Fibroblast of lung (primary cell): ENCODE measurements around the gene IKZF2. TPM values are rescaled to one million over a fixed set of nuclear protein-coding genes. Genes with fewer than 3 reads are reported as not detected.

ENCODE experiments used
- DNase-seq, 2 donors: peaks; one replicate each; pipeline versions ENCODE4 v3.0.0 to v3.0.0-alpha.2; 2010; ENCODE audit warnings: low read depth in 2 of 2
- H2AFZ ChIP-seq: 2 replicates; pipeline ENCODE4 v1.5.1; 2012; ENCODE audit warnings: low read length, control low read depth, inconsistent platforms
- H3K27ac ChIP-seq: 2 replicates; pipeline ENCODE4 v1.5.1; 2011; ENCODE audit warnings: low read length, control low read depth; ENCODE audit not compliant: insufficient read depth
- H3K27me3 ChIP-seq: 2 replicates; pipeline ENCODE4 v1.5.1; 2011; ENCODE audit warnings: mild to moderate bottlenecking, low read length; ENCODE audit not compliant: control insufficient read depth, insufficient read depth
- H3K36me3 ChIP-seq: 2 replicates; pipeline ENCODE4 v1.5.1; 2011; ENCODE audit warnings: low read length; ENCODE audit not compliant: control insufficient read depth, insufficient read depth
- H3K4me1 ChIP-seq: 2 replicates; pipeline ENCODE4 v1.5.1; 2011; ENCODE audit warnings: low read length; ENCODE audit not compliant: control insufficient read depth, insufficient read depth; ENCODE audit errors: extremely low read depth
- H3K4me2 ChIP-seq: 2 replicates; pipeline ENCODE4 v1.5.1; 2011; ENCODE audit warnings: low read length, control low read depth; ENCODE audit not compliant: insufficient read depth; ENCODE audit errors: extremely low read depth
- H3K4me3 ChIP-seq, 4 experiments: fragments of 200-600 bp in 1 of 4; sonication (generic) in 1 of 4; replicated peaks in 1 of 4; 2 replicates each; pipeline ENCODE4 v1.5.1; 2011 to 2016; ENCODE audit warnings: low read length in 4 of 4, low read depth in 3 of 4, mild to moderate bottlenecking in 3 of 4, control low read depth in 2 of 4, inconsistent platforms in 1 of 4, mixed read lengths in 1 of 4; ENCODE audit not compliant: insufficient read depth in 1 of 4; ENCODE audit errors: control extremely low read depth in 1 of 4
- H3K79me2 ChIP-seq: 2 replicates; pipeline ENCODE4 v1.5.1; 2012; ENCODE audit warnings: mild to moderate bottlenecking, low read length, inconsistent platforms; ENCODE audit not compliant: control insufficient read depth, insufficient read depth
- H3K9ac ChIP-seq: 2 replicates; pipeline ENCODE4 v1.5.1; 2011; ENCODE audit warnings: mild to moderate bottlenecking, low read length, control low read depth; ENCODE audit not compliant: insufficient read depth
- H3K9me3 ChIP-seq: 2 replicates; pipeline ENCODE4 v1.5.1; 2012; ENCODE audit warnings: low read depth, low read length; ENCODE audit not compliant: control insufficient read depth, insufficient read depth
- H4K20me1 ChIP-seq: 2 replicates; pipeline ENCODE4 v1.5.1; 2011; ENCODE audit warnings: low read length; ENCODE audit not compliant: control insufficient read depth, insufficient read depth; ENCODE audit errors: extremely low read depth
- CTCF ChIP-seq, 2 donors: IDR thresholded peaks in 1 of 2; conservative IDR thresholded peaks in 1 of 2; 1 replicate in 1 of 2; 2 replicates in 1 of 2; pipeline ENCODE4 v1.5.1; 2011 to 2012; ENCODE audit warnings: low read length in 2 of 2, control low read depth in 1 of 2, inconsistent platforms in 1 of 2, low read depth in 1 of 2, mild to moderate bottlenecking in 1 of 2
- EZH2 ChIP-seq: IDR thresholded peaks from 2 replicates; pipeline ENCODE4 v1.5.1; 2012; ENCODE audit warnings: low read length, control low read depth, mild to moderate bottlenecking; ENCODE audit errors: missing control alignments
- polyA plus RNA-seq, 2 donors: library from polyadenylated mRNA; depleted of rRNA in 1 of 2; stranded (reverse) in 1 of 2; unstranded in 1 of 2; fragments of >200 nt; gene quantifications; 2 replicates each; pipeline ENCODE4 v1.2.1, GENCODE V29; 2011 to 2012; ENCODE audit warnings: missing spikeins in 1 of 2
- total RNA-seq: library from RNA; depleted of rRNA; stranded (reverse); fragments of >200 nt; gene quantifications from 2 replicates; pipeline ENCODE4 v1.2.1, GENCODE V29; 2014

The IKZF2 gene
- total and polyA plus RNA-seq, 2 donors (not counting 1 experiment from before 2014, with no cell fraction given), result 4.9 to 17.2 TPM

- H3K79me2 ChIP-seq, result no peaks in the 10 kb centered on the region
- no peak overlapping the region for H3K27ac ChIP-seq
- H3K27me3 ChIP-seq, result no peaks in the 10 kb centered on the region
- H4K20me1 ChIP-seq, result no peaks in the 10 kb centered on the region
- H3K4me3 ChIP-seq, result no peak overlapping the region
- no peak overlapping the region for H2AFZ ChIP-seq
- no peaks in the 10 kb centered on the region for H3K4me1 ChIP-seq
- TF ChIP-seq CTCF (conservative IDR thresholded peaks at IDR 0.05 in 1 of 2, IDR thresholded peaks at IDR 0.05 in 1 of 2; ENCODE audit: low read depth in 1 of 2, low read length in 2 of 2) (no peak), EZH2 (no peak)
- no peak overlapping the region for H3K9ac ChIP-seq
- H3K4me2 ChIP-seq, result no peak overlapping the region
- DNase-seq, result no peak
- no peaks in the 10 kb centered on the region for H3K36me3 ChIP-seq
- H3K9me3 ChIP-seq, result no peaks in the 10 kb centered on the region
Observed at GRCh38 chr2:213080969-213081617, 70.3 kb downstream of the IKZF2 start.

- Histone ChIP-seq H2AFZ (no peak overlapping the region), H4K20me1 (no peaks in the 10 kb centered on the region), H3K27ac (no peak overlapping the region), H3K4me2 (no peak overlapping the region), H3K9me3 (no peaks in the 10 kb centered on the region), H3K4me3 (no peak overlapping the region), H3K27me3 (no peaks in the 10 kb centered on the region), H3K79me2 (no peaks in the 10 kb centered on the region), H3K9ac (no peak overlapping the region), H3K36me3 (no peaks in the 10 kb centered on the region), H3K4me1 (no peaks in the 10 kb centered on the region)
- no peak for DNase-seq
- TF ChIP-seq CTCF (conservative IDR thresholded peaks at IDR 0.05 in 1 of 2, IDR thresholded peaks at IDR 0.05 in 1 of 2; ENCODE audit: low read depth in 1 of 2, low read length in 2 of 2) (no peak), EZH2 (no peak)
Observed at GRCh38 chr2:213079756-213080155, 71.7 kb downstream of the IKZF2 start.

GRCh38 chr2:213078686-213079085 is 72.7 kb downstream of the IKZF2 start:
- no peak overlapping the region for H3K4me2 ChIP-seq
- no peak overlapping the region for H3K27ac ChIP-seq
- no peak overlapping the region for H3K4me3 ChIP-seq
- H3K27me3 ChIP-seq, result no peaks in the 10 kb centered on the region
- no peak for DNase-seq
- no peaks in the 10 kb centered on the region for H3K79me2 ChIP-seq
- no peaks in the 10 kb centered on the region for H3K4me1 ChIP-seq
- H3K36me3 ChIP-seq, result no peaks in the 10 kb centered on the region
- H3K9ac ChIP-seq, result no peak overlapping the region
- H2AFZ ChIP-seq, result no peak overlapping the region
- H4K20me1 ChIP-seq, result no peaks in the 10 kb centered on the region
- no peaks in the 10 kb centered on the region for H3K9me3 ChIP-seq
- TF ChIP-seq EZH2 (no peak), CTCF (conservative IDR thresholded peaks at IDR 0.05 in 1 of 2, IDR thresholded peaks at IDR 0.05 in 1 of 2; ENCODE audit: low read depth in 1 of 2, low read length in 2 of 2) (no peak)
